KMS-11 (cell line): ENCODE measurements around the gene RIPOR2.

Source experiments
- H2AFZ ChIP-seq: fragments of 200-600 bp; sonication (generic); 2 replicates; pipeline ENCODE4 v1.6.1; 2016; ENCODE audit warnings: antibody characterized with exemption, mixed run types, low read depth
- H3K27ac ChIP-seq: fragments of 200-600 bp; sonication (generic); 2 replicates; pipeline ENCODE4 v1.6.1; 2016; ENCODE audit warnings: mild to moderate bottlenecking, mixed run types
- H3K27me3 ChIP-seq: fragments of 200-600 bp; sonication (generic); 2 replicates; pipeline ENCODE4 v1.6.1; 2017; ENCODE audit warnings: mild to moderate bottlenecking, low read depth, mixed run types, moderate library complexity; ENCODE audit not compliant: insufficient read depth
- H3K36me3 ChIP-seq: fragments of 200-600 bp; sonication (generic); 2 replicates; pipeline ENCODE4 v1.6.1; 2017; ENCODE audit warnings: mild to moderate bottlenecking, mixed run types; ENCODE audit not compliant: insufficient read depth
- H3K4me1 ChIP-seq: fragments of 200-600 bp; sonication (generic); 2 replicates; pipeline ENCODE4 v1.6.1; 2016; ENCODE audit warnings: mild to moderate bottlenecking, low read depth, mixed run types; ENCODE audit not compliant: poor library complexity, severe bottlenecking
- H3K4me2 ChIP-seq: fragments of 200-600 bp; sonication (generic); 2 replicates; pipeline ENCODE4 v1.7.0; 2016; ENCODE audit warnings: mild to moderate bottlenecking, mixed run types
- H3K4me3 ChIP-seq: fragments of 200-600 bp; sonication (generic); IDR thresholded peaks from 2 replicates; pipeline ENCODE4 v1.6.1; 2017; ENCODE audit warnings: low read depth, low read length, mixed read lengths; ENCODE audit not compliant: insufficient read depth
- H3K79me2 ChIP-seq: fragments of 200-600 bp; sonication (generic); 2 replicates; pipeline ENCODE4 v1.6.1; 2016; ENCODE audit warnings: low read depth, mixed run types; ENCODE audit not compliant: insufficient read depth
- H3K9ac ChIP-seq: fragments of 200-600 bp; sonication (generic); 2 replicates; pipeline ENCODE4 v1.6.1; 2016; ENCODE audit warnings: mild to moderate bottlenecking, mixed run types
- H4K20me1 ChIP-seq: fragments of 200-600 bp; sonication (generic); 2 replicates; pipeline ENCODE4 v1.6.1; 2016; ENCODE audit warnings: mild to moderate bottlenecking, mixed run types; ENCODE audit not compliant: insufficient read depth
- TF ChIP-seq, protein P1 (sequence below): fragments of 200-600 bp; sonication (generic); conservative IDR thresholded peaks from 2 replicates; pipeline ENCODE4 v1.6.1; 2017; ENCODE audit warnings: low read depth, mild to moderate bottlenecking, antibody characterized with exemption, low read length, moderate library complexity, mixed read lengths

RIPOR2 gene

DNA sequence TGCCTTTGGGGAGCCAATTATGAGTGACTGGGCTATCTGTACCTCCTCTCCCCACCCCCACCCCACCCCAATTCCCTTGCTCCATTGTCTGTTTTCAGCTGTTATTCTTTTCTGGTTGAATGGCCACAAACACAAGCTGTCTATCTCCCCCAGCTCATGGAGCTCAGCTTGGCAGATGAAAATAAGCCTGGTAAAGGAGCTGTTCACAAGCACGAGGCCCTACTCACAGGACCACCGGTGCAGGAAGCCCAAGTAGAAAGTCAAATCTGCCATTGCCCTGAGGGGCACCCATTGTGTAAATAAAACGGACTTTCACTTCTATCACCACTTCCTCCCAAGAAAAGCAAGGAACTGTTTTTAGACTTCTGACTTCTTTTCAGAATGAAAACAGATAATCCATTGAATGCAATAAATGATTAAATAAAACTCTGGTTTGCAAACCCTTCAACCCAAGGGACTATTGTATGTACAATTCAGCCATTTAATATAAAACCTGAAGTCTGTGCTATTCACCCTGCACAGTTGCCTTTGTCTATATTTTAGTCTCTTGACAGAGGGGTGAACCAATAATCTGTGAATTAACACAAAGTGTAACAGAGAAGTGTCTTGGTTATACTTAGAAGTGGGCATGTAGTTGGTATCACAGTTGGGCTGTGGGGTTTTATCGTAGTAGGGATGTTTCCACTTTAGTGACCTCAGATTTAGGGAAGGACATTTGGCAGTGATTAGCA is 27.7 kb downstream of the RIPOR2 start:
- no peak overlapping the region for H3K9ac ChIP-seq
- H2AFZ ChIP-seq, result no peak overlapping the region
- H3K4me2 ChIP-seq, result no peak overlapping the region
- H3K27ac ChIP-seq, result no peak overlapping the region
- H3K36me3 ChIP-seq, result no peaks in the 10 kb centered on the region
- H3K4me3 ChIP-seq, result no peak overlapping the region
- no peaks in the 10 kb centered on the region for H4K20me1 ChIP-seq
- no peaks in the 10 kb centered on the region for H3K27me3 ChIP-seq
- TF ChIP-seq, protein P1, sequence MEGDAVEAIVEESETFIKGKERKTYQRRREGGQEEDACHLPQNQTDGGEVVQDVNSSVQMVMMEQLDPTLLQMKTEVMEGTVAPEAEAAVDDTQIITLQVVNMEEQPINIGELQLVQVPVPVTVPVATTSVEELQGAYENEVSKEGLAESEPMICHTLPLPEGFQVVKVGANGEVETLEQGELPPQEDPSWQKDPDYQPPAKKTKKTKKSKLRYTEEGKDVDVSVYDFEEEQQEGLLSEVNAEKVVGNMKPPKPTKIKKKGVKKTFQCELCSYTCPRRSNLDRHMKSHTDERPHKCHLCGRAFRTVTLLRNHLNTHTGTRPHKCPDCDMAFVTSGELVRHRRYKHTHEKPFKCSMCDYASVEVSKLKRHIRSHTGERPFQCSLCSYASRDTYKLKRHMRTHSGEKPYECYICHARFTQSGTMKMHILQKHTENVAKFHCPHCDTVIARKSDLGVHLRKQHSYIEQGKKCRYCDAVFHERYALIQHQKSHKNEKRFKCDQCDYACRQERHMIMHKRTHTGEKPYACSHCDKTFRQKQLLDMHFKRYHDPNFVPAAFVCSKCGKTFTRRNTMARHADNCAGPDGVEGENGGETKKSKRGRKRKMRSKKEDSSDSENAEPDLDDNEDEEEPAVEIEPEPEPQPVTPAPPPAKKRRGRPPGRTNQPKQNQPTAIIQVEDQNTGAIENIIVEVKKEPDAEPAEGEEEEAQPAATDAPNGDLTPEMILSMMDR, result no peak
- no peaks in the 10 kb centered on the region for H3K4me1 ChIP-seq
- no peaks in the 10 kb centered on the region for H3K79me2 ChIP-seq

DNA sequence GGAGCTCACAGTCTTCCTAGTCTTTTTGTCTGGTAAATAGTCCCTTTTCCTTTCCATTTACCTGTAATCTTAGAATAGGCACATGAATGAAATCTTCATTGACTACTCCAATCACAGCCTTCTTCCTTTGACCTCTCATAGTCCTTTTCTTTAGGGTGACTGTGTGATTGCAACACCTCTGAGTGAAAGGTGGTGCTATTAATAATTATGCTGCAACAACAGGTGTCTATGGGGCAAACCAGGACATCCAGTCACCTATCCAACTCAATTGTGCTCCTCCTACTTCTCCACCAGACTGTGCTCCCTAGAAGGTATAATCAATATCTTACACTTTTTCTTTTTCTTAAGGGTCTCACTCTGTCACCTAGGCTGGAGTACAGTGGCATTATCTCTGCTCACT is 29.4 kb downstream of the RIPOR2 start:
- no peak overlapping the region for H3K4me2 ChIP-seq
- no peaks in the 10 kb centered on the region for H4K20me1 ChIP-seq
- H3K79me2 ChIP-seq, result no peaks in the 10 kb centered on the region
- H3K27ac ChIP-seq, result no peak overlapping the region
- no peak overlapping the region for H3K4me3 ChIP-seq
- H2AFZ ChIP-seq, result no peak overlapping the region
- H3K9ac ChIP-seq, result no peak overlapping the region
- H3K36me3 ChIP-seq, result no peaks in the 10 kb centered on the region
- no peaks in the 10 kb centered on the region for H3K4me1 ChIP-seq
- TF ChIP-seq, protein P1, result no peak
- no peaks in the 10 kb centered on the region for H3K27me3 ChIP-seq

DNA sequence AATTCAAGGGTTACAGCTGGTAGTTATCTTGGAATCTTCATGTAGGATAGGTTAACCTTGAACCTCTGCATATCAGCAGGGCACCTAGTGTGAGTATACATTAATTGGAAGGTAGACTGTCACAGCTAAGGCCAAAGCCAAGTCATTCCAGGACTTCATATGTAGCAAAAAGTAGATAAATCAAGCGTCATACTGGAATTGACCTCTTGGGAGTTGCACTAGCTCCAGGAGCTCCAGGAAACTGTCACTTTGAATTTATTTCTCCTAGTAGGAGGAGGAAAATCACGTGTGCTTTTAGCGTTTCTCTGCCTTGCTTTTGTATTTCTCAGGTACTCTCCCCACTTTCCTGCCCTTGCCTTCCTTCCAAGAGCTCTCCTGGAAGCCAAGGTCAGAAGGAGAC is 30.3 kb downstream of the RIPOR2 start:
- TF ChIP-seq, protein P1, result no peak
- Histone ChIP-seq H3K9ac (no peak overlapping the region), H3K79me2 (no peaks in the 10 kb centered on the region), H3K4me3 (no peak overlapping the region), H3K36me3 (no peaks in the 10 kb centered on the region), H3K4me1 (no peaks in the 10 kb centered on the region), H3K27me3 (no peaks in the 10 kb centered on the region), H4K20me1 (no peaks in the 10 kb centered on the region), H3K27ac (no peak overlapping the region), H2AFZ (no peak overlapping the region), H3K4me2 (no peak overlapping the region)

DNA sequence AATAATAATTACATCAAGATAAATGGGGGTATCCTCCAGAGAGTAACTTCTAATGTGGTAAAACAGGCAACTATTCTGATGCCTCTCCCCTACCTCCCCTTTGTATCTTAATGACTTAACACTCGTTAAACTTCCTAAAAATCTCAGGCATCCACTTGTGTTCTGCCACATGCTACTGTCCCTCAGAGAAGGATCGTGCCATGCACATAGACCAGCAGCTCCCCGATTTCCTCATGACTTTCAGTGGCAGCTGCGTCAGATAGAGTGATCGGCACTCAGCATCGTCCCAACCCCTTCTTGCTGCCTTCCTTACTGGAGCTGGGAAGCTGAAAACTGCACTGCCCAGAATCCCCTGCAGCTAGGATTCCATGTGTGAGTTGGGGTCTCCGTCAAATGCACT is 32.1 kb downstream of the RIPOR2 start:
- H3K4me3 ChIP-seq, result no peak overlapping the region
- no peaks in the 10 kb centered on the region for H3K27me3 ChIP-seq
- no peaks in the 10 kb centered on the region for H3K36me3 ChIP-seq
- no peaks in the 10 kb centered on the region for H3K79me2 ChIP-seq
- H3K9ac ChIP-seq, result no peak overlapping the region
- no peak overlapping the region for H3K4me2 ChIP-seq
- no peaks in the 10 kb centered on the region for H4K20me1 ChIP-seq
- H2AFZ ChIP-seq, result no peak overlapping the region
- TF ChIP-seq, protein P1, result no peak
- H3K4me1 ChIP-seq, result no peaks in the 10 kb centered on the region
- no peak overlapping the region for H3K27ac ChIP-seq
